EH (cell line): Measurements from ENCODE around the gene SPRR2B.
A peak's percentile ranks its signal among the peaks of the same experiment; 100 is the strongest.
"Not testable (repeated sequence)": the region's sequence is repeated elsewhere in the genome, so short reads cannot be mapped to it uniquely, and the experiment has no call there.

ENCODE experiments used
- DNase-seq: peaks from one replicate; pipeline ENCODE4 v3.0.0-alpha.2; 2015; ENCODE audit warnings: low read depth

Gene SPRR2B

DNA sequence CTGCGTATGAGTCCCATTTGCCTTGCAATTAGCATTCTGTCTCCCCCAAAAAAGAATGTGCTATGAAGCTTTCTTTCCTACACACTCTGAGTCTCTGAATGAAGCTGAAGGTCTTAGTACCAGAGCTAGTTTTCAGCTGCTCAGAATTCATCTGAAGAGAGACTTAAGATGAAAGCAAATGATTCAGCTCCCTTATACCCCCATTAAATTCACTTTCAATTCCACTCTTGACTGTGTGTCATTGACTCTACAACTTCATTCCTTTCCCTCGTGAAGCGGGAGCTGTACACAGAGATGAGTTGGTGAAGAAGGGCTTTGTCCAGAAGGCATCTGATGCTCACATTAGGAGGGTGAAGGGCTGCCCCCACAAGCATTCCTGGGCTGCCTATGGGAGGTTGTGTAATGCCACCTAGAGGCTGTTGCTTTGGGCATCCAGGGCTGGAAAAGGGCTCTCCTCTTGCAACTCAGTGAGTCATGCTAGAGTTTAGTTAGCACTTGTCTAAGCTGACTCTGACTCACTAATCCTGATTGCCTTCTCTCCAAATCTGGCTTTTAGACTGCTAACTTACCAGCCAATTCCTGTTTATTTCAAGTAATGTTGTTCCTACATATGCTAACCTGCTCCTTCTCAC, 38.6 kb downstream of the SPRR2B start:
- peak; percentile 62 for DNase-seq

GRCh38 chr1:153032073-153032472, 39.3 kb downstream of the SPRR2B start:
- DNase-seq: no peak

DNA sequence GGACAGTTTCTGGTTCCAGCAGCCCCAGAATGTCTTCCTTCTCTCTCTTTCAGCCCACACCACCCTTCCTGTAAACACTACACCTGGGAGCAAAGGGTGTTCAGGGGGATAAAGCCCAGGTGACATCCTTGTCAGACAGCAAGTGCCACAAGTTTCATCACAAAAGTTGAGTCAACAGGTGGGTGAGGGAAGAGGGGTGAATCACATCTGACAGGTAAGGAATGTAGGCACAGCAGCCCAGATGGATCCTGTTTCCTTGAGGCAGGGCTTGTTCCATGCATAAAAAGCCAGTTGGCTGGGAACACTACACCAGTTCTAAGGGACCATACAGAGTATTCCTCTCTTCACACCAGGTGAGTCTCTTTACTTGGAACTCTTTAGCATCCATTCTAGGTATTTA, 40.5 kb downstream of the SPRR2B start, which contains the start of gene SPRR1B:
SPRR1B (plus strand) TSS at position 309 of the 400 bp plus-strand sequence. CDS start 1,143 bp downstream, outside the sequence.
- no peak for DNase-seq

- no peak for DNase-seq
Observed at GRCh38 chr1:153028766-153029165, 42.6 kb downstream of the SPRR2B start.

GRCh38 chr1:153025797-153026196, 45.6 kb downstream of the SPRR2B start:
- DNase-seq: no peak

- no peak for DNase-seq
Observed at GRCh38 chr1:153024413-153024812, 47.0 kb downstream of the SPRR2B start.

GRCh38 chr1:153023109-153023508, 48.3 kb downstream of the SPRR2B start:
- DNase-seq: no peak

- DNase-seq: not testable (repeated sequence)
Observed at GRCh38 chr1:153022340-153022739, 49.1 kb downstream of the SPRR2B start.

- not testable (repeated sequence) for DNase-seq
Observed at GRCh38 chr1:153021829-153022228, 49.6 kb downstream of the SPRR2B start.
